GM12873 (cell line): Measurements from ENCODE around the gene PSMC5.

Experiments used
- CTCF ChIP-seq: IDR thresholded peaks from 2 replicates; pipeline ENCODE4 v1.5.1; 2012; ENCODE audit warnings: low read depth, mild to moderate bottlenecking, moderate library complexity, low read length, control low read depth; ENCODE audit not compliant: insufficient read depth; ENCODE audit errors: missing control alignments

PSMC5 gene

DNA sequence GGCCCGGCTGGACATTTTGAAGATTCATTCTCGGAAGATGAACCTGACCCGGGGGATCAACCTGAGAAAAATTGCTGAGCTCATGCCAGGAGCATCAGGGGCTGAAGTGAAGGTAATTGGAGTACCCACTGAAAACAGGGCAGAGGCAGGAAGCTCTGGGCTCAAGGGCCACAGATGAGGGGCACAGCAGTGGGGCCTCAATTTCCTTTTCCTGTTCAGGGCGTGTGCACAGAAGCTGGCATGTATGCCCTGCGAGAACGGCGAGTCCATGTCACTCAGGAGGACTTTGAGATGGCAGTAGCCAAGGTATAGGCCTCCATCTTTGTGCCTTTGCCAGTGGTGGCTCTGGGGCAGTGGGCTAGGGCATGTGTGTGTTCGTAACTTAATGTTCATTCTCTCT, 4.3 kb downstream of the PSMC5 start:
- TF ChIP-seq CTCF: no peak

- TF ChIP-seq CTCF: no peak
Measured at GRCh38 chr17:63832014-63832413, 4.8 kb downstream of the PSMC5 start.

DNA sequence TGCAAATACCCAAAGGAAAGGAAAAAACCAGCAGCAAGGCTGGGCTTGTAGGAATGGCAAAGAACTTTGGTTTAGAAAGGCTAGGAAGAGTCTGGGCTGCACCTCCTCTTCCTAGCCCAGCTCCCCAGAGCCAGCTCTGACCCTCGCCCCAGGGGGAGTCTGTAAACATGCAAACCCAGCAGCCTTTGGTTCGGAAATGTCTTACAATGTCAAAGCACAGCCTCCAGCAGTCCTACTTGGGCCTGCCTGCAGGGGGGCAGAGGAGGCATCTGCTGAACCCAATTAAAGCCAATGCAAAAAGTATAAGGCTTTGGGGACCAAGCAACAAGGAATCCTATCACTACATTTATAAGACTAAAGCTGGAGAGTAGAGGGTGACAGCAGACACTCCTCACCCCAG, 5.2 kb downstream of the PSMC5 start:
- peak; percentile 13 for TF ChIP-seq CTCF

GRCh38 chr17:63833026-63833740, 6.0 kb downstream of the PSMC5 start:
- TF ChIP-seq CTCF: no peak

DNA sequence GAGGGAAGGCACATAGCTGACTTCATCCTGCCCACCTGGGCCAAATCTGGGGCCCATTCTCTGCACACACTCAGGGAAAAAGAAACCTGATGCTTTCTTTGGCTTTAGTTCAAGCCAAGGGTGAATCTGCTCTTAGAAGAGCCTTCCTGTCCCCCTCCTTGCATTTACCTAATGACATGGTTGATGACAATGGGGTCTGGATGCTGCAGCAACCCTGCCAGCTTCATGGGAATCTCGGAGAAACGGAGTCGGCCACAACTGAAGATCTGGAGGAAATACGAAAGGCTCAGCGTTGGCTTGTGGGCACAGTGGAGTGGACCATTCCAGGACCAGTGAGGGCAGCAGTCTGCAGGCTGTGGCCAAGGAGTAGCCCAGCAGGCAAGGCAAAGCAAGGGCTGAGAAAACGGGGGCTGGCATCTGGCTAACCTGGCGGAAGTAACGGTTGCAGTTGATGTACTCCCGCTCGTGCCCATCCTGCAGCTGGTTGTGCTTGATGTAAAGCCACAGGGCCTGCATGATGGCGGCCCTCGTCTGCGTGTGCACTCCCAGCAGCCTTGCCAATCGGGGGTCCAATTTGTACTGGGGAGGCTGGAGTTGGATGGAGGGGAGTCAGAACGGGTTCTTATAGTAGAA, 6.6 kb downstream of the PSMC5 start:
- TF ChIP-seq CTCF: no peak

- TF ChIP-seq CTCF: peak; percentile 71
Measured at GRCh38 chr17:63834431-63835166, 7.4 kb downstream of the PSMC5 start.

GRCh38 chr17:63835167-63835720, 8.0 kb downstream of the PSMC5 start:
- no peak for TF ChIP-seq CTCF
